Subcutaneous adipose tissue (tissue), 4 donors: Measurements from ENCODE around the gene CHD1L. TPM values are rescaled to one million over a fixed set of nuclear protein-coding genes. Genes with fewer than 3 reads are reported as not detected.

ENCODE experiments used
- CTCF ChIP-seq: fragments of 450-650 bp; IDR thresholded peaks from one replicate; pipeline ENCODE4 v1.5.1; 2016; ENCODE audit warnings: low read depth, mild to moderate bottlenecking, control low read depth, antibody characterized with exemption, moderate library complexity
- total RNA-seq, 4 donors: library from RNA; depleted of rRNA; stranded (reverse); fragments of >200 nt; gene quantifications; one replicate each; pipeline ENCODE4 v1.1.0, GENCODE V29; 2016

The CHD1L gene
- total RNA-seq, 4 donors from 2014 or later: 18.5 to 26.4 (median 23.6) TPM

- TF ChIP-seq CTCF: no peak
Measured at GRCh38 chr1:147236959-147237791, 5.3 kb upstream of the CHD1L start.

GRCh38 chr1:147238053-147238902 is 4.2 kb upstream of the CHD1L start:
- no peak for TF ChIP-seq CTCF

- no peak for TF ChIP-seq CTCF
Measured at GRCh38 chr1:147238925-147239820, 3.3 kb upstream of the CHD1L start.

- no peak for TF ChIP-seq CTCF
Measured at GRCh38 chr1:147241934-147242448, 493 bp upstream of the CHD1L start.

GRCh38 chr1:147243228-147243685 is 773 bp downstream of the CHD1L start:
- TF ChIP-seq CTCF: no peak

GRCh38 chr1:147243841-147244240 is 1.4 kb downstream of the CHD1L start:
- TF ChIP-seq CTCF: no peak
